DND-41 (cell line): ENCODE results near the gene LIMS2.

Experiments
- ATAC-seq: fragments of 200-7000 bp; cut with Tn5 transposase; 3 replicates; pipeline ENCODE4 v1.9.1; 2021; ENCODE audit warnings: low read depth; ENCODE audit not compliant: insufficient read depth
- DNase-seq: peaks from one replicate; pipeline ENCODE4 v3.0.0-alpha.2; 2020
- H2AFZ ChIP-seq: 2 replicates; pipeline ENCODE4 v1.6.0; 2012; ENCODE audit warnings: low read depth, low read length
- H3K27ac ChIP-seq: 2 replicates; pipeline ENCODE4 v1.5.1; 2012; ENCODE audit warnings: low read length, inconsistent platforms
- H3K27me3 ChIP-seq: fragments of 200-600 bp; sonication (generic); 2 replicates; pipeline ENCODE4 v1.6.0; 2012; ENCODE audit warnings: low read length, mild to moderate bottlenecking, inconsistent platforms; ENCODE audit not compliant: insufficient read depth, poor library complexity
- H3K36me3 ChIP-seq: 2 replicates; pipeline ENCODE4 v1.5.1; 2012; ENCODE audit warnings: low read length, inconsistent platforms; ENCODE audit not compliant: insufficient read depth
- H3K4me1 ChIP-seq: 2 replicates; pipeline ENCODE4 v1.5.1; 2012; ENCODE audit warnings: mild to moderate bottlenecking, low read length; ENCODE audit not compliant: insufficient read depth
- H3K4me2 ChIP-seq: 2 replicates; pipeline ENCODE4 v1.6.0; 2012; ENCODE audit warnings: mild to moderate bottlenecking, moderate library complexity, low read length, inconsistent platforms; ENCODE audit not compliant: insufficient read depth
- H3K4me3 ChIP-seq, 2 experiments: fragments of 200-600 bp in 1 of 2; shearing (Covaris generic) in 1 of 2; 2 replicates each; pipeline ENCODE4 v1.5.1; 2012 to 2016; ENCODE audit warnings: inconsistent platforms in 2 of 2, low read length in 2 of 2, mild to moderate bottlenecking in 2 of 2, low read depth in 1 of 2, moderate library complexity in 1 of 2
- H3K79me2 ChIP-seq: 2 replicates; pipeline ENCODE4 v1.6.0; 2012; ENCODE audit warnings: low read length, inconsistent platforms; ENCODE audit not compliant: insufficient read depth
- H3K9ac ChIP-seq: 2 replicates; pipeline ENCODE4 v1.6.0; 2012; ENCODE audit warnings: low read depth, mild to moderate bottlenecking, inconsistent platforms, low read length, moderate library complexity
- H3K9me3 ChIP-seq: 2 replicates; pipeline ENCODE4 v1.5.1; 2012; ENCODE audit warnings: low read length, moderate library complexity, mild to moderate bottlenecking, inconsistent platforms; ENCODE audit not compliant: insufficient read depth, severe bottlenecking
- H4K20me1 ChIP-seq: 2 replicates; pipeline ENCODE4 v1.6.0; 2012; ENCODE audit warnings: low read length; ENCODE audit not compliant: insufficient read depth
- CTCF ChIP-seq: IDR thresholded peaks from 2 replicates; pipeline ENCODE4 v1.5.1; 2012; ENCODE audit warnings: borderline replicate concordance, low read length, moderate library complexity, mild to moderate bottlenecking; ENCODE audit not compliant: poor library complexity, severe bottlenecking; ENCODE audit errors: extremely low read depth
- EZH2 ChIP-seq: IDR thresholded peaks from 3 replicates; pipeline ENCODE4 v1.6.1; 2012; ENCODE audit warnings: borderline replicate concordance, low read depth, mild to moderate bottlenecking, moderate library complexity, low read length, inconsistent platforms; ENCODE audit not compliant: severe bottlenecking

LIMS2 gene

GRCh38 chr2:127695491-127696472, 20.5 kb upstream of the LIMS2 start:
- Histone ChIP-seq H3K79me2 (peaks cover 3% of the 10 kb centered on the region), H3K4me2 (no peak overlapping the region), H3K27ac (no peak overlapping the region), H3K4me3 (no peak overlapping the region), H3K4me1 (peaks cover 8% of the 10 kb centered on the region), H3K9ac (no peak overlapping the region), H3K27me3 (no peaks in the 10 kb centered on the region), H3K9me3 (peaks cover 9% of the 10 kb centered on the region), H3K36me3 (no peaks in the 10 kb centered on the region), H4K20me1 (no peaks in the 10 kb centered on the region), H2AFZ (no peak overlapping the region)
- no peak for TF ChIP-seq EZH2
- peak; percentile 22 for TF ChIP-seq CTCF
- no peak for DNase-seq
- no peak for ATAC-seq

GRCh38 chr2:127694986-127695385, 19.7 kb upstream of the LIMS2 start:
- Histone ChIP-seq H3K4me1 (no peaks in the 10 kb centered on the region), H3K79me2 (no peaks in the 10 kb centered on the region), H3K4me2 (no peak overlapping the region), H3K9me3 (peaks cover 17% of the 10 kb centered on the region), H3K9ac (no peak overlapping the region), H3K36me3 (no peaks in the 10 kb centered on the region), H3K27ac (no peak overlapping the region), H4K20me1 (no peaks in the 10 kb centered on the region), H3K27me3 (no peaks in the 10 kb centered on the region), H3K4me3 (no peak overlapping the region), H2AFZ (no peak overlapping the region)
- TF ChIP-seq CTCF (no peak), EZH2 (no peak)
- no peak for DNase-seq
- no peak for ATAC-seq

- H3K9ac ChIP-seq = no peak overlapping the region
- no peaks in the 10 kb centered on the region for H4K20me1 ChIP-seq
- peaks cover 32% of the 10 kb centered on the region for H3K9me3 ChIP-seq
- no peak overlapping the region for H3K27ac ChIP-seq
- H3K4me2 ChIP-seq = no peak overlapping the region
- DNase-seq (no peak), ATAC-seq (no peak)
- no peaks in the 10 kb centered on the region for H3K27me3 ChIP-seq
- H3K36me3 ChIP-seq = no peaks in the 10 kb centered on the region
- H3K4me1 ChIP-seq = no peaks in the 10 kb centered on the region
- no peaks in the 10 kb centered on the region for H3K79me2 ChIP-seq
- TF ChIP-seq CTCF = no peak
- TF ChIP-seq EZH2 = no peak
- no peak overlapping the region for H3K4me3 ChIP-seq
- no peak overlapping the region for H2AFZ ChIP-seq
Observed at GRCh38 chr2:127690696-127691095, 15.4 kb upstream of the LIMS2 start.
